ENCODE data around the gene NKAPL.

DNA sequence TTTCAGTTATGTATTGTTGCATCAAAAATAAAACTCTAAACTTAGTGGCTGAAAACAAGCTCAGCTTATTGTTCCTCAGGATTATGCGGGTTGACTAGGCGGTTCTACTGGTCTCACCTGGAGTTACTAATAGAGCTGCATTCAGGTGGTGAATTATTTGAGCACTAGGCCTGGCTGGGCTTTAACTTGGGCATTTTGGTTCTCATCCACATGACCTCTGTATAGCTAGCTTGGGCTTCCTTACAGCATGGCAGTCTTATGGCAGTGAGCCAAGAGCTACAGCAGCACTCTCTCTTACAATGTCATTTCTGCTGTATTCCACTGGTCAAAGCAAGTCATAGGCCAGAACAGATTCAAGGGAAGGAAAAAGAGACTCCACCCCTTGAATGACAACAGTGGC lies 23.8 kb downstream of the NKAPL start:
- no peak for TF ChIP-seq CTCF (IDR thresholded peaks at IDR 0.05)
- TF ChIP-seq POLR2A (IDR thresholded peaks at IDR 0.05): no peak

Data from testis (tissue), 2 donors.